ENCODE measurements around the gene GCGR. TPM values are rescaled to one million over a fixed set of nuclear protein-coding genes. Genes with fewer than 3 reads are reported as not detected.
A peak's percentile ranks its signal among the peaks of the same experiment; 100 is the strongest.

GCGR gene
- total and polyA plus RNA-seq, 2 of the 13 experiments (the other 11 are each of a cell fraction or from before 2014, with no cell fraction given), result 0.04 to 0.13 TPM

DNA sequence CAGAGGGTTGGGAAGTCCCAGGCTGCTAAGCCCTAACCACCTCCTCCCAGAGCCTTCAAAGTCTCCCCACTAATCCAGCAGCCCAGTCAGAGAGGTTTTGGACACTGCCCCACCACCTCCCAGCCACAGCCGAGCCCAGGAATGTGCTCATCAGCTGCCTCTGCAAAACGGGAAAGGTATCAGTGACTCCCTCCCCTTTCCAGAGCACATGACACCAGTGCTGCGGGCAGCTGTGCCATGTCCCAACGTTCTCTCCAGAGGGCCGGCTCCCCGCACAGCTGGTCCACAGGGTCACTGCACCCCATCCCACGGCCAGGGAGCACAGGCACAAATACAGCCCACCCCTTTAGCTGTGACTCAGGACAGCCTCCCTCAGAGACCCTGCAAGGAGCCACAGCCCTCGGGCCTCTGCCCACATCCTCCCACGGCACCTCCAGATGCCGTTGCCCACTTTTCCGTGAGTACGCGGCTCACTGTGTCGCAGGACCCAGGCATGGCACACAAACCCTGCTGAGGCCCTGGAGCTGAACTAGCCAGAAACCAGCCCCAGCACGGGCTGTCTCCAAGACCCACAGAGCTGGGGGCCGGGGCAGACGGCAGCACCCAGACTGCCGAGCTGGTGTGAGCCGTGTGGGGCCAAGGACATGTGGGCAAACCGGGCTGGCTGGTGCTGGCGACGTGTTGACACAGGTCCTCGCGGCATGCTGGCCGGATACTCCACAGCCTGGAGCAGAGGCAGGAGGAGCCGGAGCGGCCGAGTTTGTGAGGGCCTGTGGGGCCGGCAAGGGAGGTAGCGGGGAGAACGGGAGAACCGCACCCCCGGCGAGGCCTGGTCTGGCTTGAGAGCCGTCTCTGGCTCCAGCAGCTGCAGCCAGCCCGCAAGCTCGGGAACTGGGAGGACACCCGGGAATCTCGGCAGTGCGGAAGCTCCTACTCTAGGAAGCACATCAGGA is 37.2 kb downstream of the GCGR start (continued):
- TF ChIP-seq ZNF713 (CRISPR knock-in tag; IDR thresholded peaks at IDR 0.05), result no peak
- no peak for TF ChIP-seq ZNF75D (CRISPR knock-in tag; IDR thresholded peaks at IDR 0.05; ENCODE audit: borderline replicate concordance)
- TF ChIP-seq ZIK1 (CRISPR knock-in tag; IDR thresholded peaks at IDR 0.05; ENCODE audit: borderline replicate concordance, low read depth), result no peak
- TF ChIP-seq ZNF264 (CRISPR knock-in tag; IDR thresholded peaks at IDR 0.05), result no peak
- TF ChIP-seq ZBTB8A (CRISPR knock-in tag; IDR thresholded peaks at IDR 0.05; ENCODE audit: borderline replicate concordance, low read depth), result no peak
- TF ChIP-seq, protein P1, sequence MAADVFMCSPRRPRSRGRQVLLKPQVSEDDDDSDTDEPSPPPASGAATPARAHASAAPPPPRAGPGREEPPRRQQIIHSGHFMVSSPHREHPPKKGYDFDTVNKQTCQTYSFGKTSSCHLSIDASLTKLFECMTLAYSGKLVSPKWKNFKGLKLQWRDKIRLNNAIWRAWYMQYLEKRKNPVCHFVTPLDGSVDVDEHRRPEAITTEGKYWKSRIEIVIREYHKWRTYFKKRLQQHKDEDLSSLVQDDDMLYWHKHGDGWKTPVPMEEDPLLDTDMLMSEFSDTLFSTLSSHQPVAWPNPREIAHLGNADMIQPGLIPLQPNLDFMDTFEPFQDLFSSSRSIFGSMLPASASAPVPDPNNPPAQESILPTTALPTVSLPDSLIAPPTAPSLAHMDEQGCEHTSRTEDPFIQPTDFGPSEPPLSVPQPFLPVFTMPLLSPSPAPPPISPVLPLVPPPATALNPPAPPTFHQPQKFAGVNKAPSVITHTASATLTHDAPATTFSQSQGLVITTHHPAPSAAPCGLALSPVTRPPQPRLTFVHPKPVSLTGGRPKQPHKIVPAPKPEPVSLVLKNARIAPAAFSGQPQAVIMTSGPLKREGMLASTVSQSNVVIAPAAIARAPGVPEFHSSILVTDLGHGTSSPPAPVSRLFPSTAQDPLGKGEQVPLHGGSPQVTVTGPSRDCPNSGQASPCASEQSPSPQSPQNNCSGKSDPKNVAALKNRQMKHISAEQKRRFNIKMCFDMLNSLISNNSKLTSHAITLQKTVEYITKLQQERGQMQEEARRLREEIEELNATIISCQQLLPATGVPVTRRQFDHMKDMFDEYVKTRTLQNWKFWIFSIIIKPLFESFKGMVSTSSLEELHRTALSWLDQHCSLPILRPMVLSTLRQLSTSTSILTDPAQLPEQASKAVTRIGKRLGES (CRISPR knock-in tag; IDR thresholded peaks at IDR 0.05; ENCODE audit: borderline replicate concordance), result no peak
- TF ChIP-seq TEAD3 (CRISPR knock-in tag; optimal IDR thresholded peaks at IDR 0.05; ENCODE audit: borderline replicate concordance), result no peak
- TF ChIP-seq ZSCAN25 (CRISPR knock-in tag; IDR thresholded peaks at IDR 0.05), result no peak
- TF ChIP-seq AGO1 (IDR thresholded peaks at IDR 0.05; ENCODE audit: low read depth, low read length, poor library complexity, severe bottlenecking), result peak; percentile 17
- TF ChIP-seq PLRG1 (conservative IDR thresholded peaks at IDR 0.05), result no peak
- TF ChIP-seq SP1 (IDR thresholded peaks at IDR 0.05), result no peak
- TF ChIP-seq SP1 (CRISPR knock-in tag; IDR thresholded peaks at IDR 0.05), result no peak
- TF ChIP-seq, protein P2, sequence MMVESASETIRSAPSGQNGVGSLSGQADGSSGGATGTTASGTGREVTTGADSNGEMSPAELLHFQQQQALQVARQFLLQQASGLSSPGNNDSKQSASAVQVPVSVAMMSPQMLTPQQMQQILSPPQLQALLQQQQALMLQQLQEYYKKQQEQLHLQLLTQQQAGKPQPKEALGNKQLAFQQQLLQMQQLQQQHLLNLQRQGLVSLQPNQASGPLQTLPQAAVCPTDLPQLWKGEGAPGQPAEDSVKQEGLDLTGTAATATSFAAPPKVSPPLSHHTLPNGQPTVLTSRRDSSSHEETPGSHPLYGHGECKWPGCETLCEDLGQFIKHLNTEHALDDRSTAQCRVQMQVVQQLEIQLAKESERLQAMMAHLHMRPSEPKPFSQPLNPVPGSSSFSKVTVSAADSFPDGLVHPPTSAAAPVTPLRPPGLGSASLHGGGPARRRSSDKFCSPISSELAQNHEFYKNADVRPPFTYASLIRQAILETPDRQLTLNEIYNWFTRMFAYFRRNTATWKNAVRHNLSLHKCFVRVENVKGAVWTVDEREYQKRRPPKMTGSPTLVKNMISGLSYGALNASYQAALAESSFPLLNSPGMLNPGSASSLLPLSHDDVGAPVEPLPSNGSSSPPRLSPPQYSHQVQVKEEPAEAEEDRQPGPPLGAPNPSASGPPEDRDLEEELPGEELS (CRISPR knock-in tag; IDR thresholded peaks at IDR 0.05), result no peak
- TF ChIP-seq, protein P3, sequence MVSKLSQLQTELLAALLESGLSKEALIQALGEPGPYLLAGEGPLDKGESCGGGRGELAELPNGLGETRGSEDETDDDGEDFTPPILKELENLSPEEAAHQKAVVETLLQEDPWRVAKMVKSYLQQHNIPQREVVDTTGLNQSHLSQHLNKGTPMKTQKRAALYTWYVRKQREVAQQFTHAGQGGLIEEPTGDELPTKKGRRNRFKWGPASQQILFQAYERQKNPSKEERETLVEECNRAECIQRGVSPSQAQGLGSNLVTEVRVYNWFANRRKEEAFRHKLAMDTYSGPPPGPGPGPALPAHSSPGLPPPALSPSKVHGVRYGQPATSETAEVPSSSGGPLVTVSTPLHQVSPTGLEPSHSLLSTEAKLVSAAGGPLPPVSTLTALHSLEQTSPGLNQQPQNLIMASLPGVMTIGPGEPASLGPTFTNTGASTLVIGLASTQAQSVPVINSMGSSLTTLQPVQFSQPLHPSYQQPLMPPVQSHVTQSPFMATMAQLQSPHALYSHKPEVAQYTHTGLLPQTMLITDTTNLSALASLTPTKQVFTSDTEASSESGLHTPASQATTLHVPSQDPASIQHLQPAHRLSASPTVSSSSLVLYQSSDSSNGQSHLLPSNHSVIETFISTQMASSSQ (IDR thresholded peaks at IDR 0.05; ENCODE audit: low read depth), result no peak
- TF ChIP-seq, protein P3 (CRISPR knock-in tag; IDR thresholded peaks at IDR 0.05; ENCODE audit: borderline replicate concordance), result no peak
- TF ChIP-seq ZNF737 (CRISPR knock-in tag; IDR thresholded peaks at IDR 0.05; ENCODE audit: borderline replicate concordance), result no peak
- TF ChIP-seq ZNF383 (CRISPR knock-in tag; IDR thresholded peaks at IDR 0.05; ENCODE audit: borderline replicate concordance), result no peak
- no peak for TF ChIP-seq MAFG (CRISPR knock-in tag; IDR thresholded peaks at IDR 0.05)

Measured in HepG2 (cell line).